ENCODE results near the gene KCNQ1. TPM values are rescaled to one million over a fixed set of nuclear protein-coding genes. Genes with fewer than 3 reads are reported as not detected.

KCNQ1 gene
- total RNA-seq, 1 experiment from 2014 or later: 2.5 TPM

DNA sequence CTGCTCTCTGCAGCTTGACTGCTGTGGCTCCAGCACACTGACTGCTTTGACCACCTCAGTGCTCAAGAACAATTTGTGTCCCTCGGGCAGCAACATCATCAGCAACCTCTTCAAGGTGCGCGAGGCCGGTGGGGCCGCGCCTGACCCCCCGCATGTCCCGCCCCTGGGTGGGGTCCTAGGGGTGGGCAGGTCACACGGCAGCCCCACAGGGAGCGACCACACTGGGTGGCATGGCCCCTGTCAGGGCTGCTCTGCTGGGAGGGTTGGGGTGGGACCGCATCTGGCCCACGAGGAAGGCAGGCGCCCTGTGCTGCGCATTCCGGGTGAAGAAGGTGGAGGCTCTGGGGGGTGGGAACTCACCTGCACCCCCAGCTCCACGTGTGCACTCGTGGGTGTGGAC is 49.0 kb upstream of the KCNQ1 start:
- DNase-seq (ENCODE audit: low spot score) (no peak), ATAC-seq (no peak)
- Mint-ChIP-seq H3K27ac (no peak overlapping the region), H3K4me1 (0 out of 2 replicates have a peak, but pooled peaks cover 2% of the 10 kb centered on the region), H3K9me3 (no peaks in the 10 kb centered on the region), H3K4me3 (no peak overlapping the region), H3K36me3 (peaks cover 9% of the 10 kb centered on the region), H3K27me3 (ENCODE audit: low read depth) (no peaks in the 10 kb centered on the region)
- CTCF ChIA-PET: no interaction called here
- no peak for TF ChIP-seq PRRX2 (CRISPR knock-in tag; IDR thresholded peaks at IDR 0.05)
- TF ChIP-seq, protein P1, sequence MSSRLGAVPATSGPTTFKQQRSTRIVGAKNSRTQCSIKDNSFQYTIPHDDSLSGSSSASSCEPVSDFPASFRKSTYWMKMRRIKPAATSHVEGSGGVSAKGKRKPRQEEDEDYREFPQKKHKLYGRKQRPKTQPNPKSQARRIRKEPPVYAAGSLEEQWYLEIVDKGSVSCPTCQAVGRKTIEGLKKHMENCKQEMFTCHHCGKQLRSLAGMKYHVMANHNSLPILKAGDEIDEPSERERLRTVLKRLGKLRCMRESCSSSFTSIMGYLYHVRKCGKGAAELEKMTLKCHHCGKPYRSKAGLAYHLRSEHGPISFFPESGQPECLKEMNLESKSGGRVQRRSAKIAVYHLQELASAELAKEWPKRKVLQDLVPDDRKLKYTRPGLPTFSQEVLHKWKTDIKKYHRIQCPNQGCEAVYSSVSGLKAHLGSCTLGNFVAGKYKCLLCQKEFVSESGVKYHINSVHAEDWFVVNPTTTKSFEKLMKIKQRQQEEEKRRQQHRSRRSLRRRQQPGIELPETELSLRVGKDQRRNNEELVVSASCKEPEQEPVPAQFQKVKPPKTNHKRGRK (CRISPR knock-in tag; IDR thresholded peaks at IDR 0.05; ENCODE audit: borderline replicate concordance): no peak
- no peak for TF ChIP-seq RORB (CRISPR knock-in tag; IDR thresholded peaks at IDR 0.05)
- TF ChIP-seq, protein P2, sequence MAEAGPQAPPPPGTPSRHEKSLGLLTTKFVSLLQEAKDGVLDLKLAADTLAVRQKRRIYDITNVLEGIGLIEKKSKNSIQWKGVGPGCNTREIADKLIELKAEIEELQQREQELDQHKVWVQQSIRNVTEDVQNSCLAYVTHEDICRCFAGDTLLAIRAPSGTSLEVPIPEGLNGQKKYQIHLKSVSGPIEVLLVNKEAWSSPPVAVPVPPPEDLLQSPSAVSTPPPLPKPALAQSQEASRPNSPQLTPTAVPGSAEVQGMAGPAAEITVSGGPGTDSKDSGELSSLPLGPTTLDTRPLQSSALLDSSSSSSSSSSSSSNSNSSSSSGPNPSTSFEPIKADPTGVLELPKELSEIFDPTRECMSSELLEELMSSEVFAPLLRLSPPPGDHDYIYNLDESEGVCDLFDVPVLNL (CRISPR knock-in tag; IDR thresholded peaks at IDR 0.05; ENCODE audit: borderline replicate concordance, low read depth): no peak
- TF ChIP-seq, protein P3, sequence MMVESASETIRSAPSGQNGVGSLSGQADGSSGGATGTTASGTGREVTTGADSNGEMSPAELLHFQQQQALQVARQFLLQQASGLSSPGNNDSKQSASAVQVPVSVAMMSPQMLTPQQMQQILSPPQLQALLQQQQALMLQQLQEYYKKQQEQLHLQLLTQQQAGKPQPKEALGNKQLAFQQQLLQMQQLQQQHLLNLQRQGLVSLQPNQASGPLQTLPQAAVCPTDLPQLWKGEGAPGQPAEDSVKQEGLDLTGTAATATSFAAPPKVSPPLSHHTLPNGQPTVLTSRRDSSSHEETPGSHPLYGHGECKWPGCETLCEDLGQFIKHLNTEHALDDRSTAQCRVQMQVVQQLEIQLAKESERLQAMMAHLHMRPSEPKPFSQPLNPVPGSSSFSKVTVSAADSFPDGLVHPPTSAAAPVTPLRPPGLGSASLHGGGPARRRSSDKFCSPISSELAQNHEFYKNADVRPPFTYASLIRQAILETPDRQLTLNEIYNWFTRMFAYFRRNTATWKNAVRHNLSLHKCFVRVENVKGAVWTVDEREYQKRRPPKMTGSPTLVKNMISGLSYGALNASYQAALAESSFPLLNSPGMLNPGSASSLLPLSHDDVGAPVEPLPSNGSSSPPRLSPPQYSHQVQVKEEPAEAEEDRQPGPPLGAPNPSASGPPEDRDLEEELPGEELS (CRISPR knock-in tag; IDR thresholded peaks at IDR 0.05): no peak
- TF ChIP-seq HMGA2 (CRISPR knock-in tag; IDR thresholded peaks at IDR 0.05): no peak
- no peak for TF ChIP-seq RELA (CRISPR knock-in tag; IDR thresholded peaks at IDR 0.05; ENCODE audit: borderline replicate concordance)
- TF ChIP-seq NR3C1 (CRISPR knock-in tag; conservative IDR thresholded peaks at IDR 0.05; ENCODE audit: low read depth): no peak
- no peak for TF ChIP-seq TEAD1 (CRISPR knock-in tag; IDR thresholded peaks at IDR 0.05)
- TF ChIP-seq TP53 (CRISPR knock-in tag; IDR thresholded peaks at IDR 0.05): no peak
- TF ChIP-seq SP1 (CRISPR knock-in tag; conservative IDR thresholded peaks at IDR 0.05): no peak
- no peak for TF ChIP-seq NR1H2 (CRISPR knock-in tag; IDR thresholded peaks at IDR 0.05)
- TF ChIP-seq ZNF317 (CRISPR knock-in tag; IDR thresholded peaks at IDR 0.05; ENCODE audit: borderline replicate concordance, low read depth): no peak
- TF ChIP-seq, protein P4, sequence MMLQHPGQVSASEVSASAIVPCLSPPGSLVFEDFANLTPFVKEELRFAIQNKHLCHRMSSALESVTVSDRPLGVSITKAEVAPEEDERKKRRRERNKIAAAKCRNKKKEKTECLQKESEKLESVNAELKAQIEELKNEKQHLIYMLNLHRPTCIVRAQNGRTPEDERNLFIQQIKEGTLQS (CRISPR knock-in tag; conservative IDR thresholded peaks at IDR 0.05): no peak
- TF ChIP-seq ZNF396 (CRISPR knock-in tag; IDR thresholded peaks at IDR 0.05; ENCODE audit: borderline replicate concordance): no peak
- TF ChIP-seq, protein P5, sequence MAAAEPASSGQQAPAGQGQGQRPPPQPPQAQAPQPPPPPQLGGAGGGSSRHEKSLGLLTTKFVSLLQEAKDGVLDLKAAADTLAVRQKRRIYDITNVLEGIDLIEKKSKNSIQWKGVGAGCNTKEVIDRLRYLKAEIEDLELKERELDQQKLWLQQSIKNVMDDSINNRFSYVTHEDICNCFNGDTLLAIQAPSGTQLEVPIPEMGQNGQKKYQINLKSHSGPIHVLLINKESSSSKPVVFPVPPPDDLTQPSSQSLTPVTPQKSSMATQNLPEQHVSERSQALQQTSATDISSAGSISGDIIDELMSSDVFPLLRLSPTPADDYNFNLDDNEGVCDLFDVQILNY (CRISPR knock-in tag; IDR thresholded peaks at IDR 0.05): no peak
- TF ChIP-seq, protein P6, sequence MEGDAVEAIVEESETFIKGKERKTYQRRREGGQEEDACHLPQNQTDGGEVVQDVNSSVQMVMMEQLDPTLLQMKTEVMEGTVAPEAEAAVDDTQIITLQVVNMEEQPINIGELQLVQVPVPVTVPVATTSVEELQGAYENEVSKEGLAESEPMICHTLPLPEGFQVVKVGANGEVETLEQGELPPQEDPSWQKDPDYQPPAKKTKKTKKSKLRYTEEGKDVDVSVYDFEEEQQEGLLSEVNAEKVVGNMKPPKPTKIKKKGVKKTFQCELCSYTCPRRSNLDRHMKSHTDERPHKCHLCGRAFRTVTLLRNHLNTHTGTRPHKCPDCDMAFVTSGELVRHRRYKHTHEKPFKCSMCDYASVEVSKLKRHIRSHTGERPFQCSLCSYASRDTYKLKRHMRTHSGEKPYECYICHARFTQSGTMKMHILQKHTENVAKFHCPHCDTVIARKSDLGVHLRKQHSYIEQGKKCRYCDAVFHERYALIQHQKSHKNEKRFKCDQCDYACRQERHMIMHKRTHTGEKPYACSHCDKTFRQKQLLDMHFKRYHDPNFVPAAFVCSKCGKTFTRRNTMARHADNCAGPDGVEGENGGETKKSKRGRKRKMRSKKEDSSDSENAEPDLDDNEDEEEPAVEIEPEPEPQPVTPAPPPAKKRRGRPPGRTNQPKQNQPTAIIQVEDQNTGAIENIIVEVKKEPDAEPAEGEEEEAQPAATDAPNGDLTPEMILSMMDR (IDR thresholded peaks at IDR 0.05): no peak
- POLR2A ChIA-PET: no interaction called here

DNA sequence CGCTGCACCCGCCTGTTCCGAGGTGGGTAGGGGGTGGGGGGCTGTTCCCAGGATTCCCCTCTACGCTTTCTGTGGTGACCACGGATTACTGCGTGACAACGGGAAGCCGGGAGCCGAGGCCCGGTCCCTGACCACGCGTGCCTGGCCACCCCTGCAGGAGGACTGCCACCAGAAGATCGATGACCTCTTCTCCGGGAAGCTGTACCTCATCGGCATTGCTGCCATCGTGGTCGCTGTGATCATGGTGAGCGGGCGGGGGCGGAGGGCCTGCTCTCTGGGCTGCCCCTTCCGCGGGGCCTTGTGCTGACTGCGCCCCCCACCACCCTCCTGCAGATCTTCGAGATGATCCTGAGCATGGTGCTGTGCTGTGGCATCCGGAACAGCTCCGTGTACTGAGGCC is 48.3 kb upstream of the KCNQ1 start:
- no peak overlapping the region for H3K27ac Mint-ChIP-seq
- POLR2A ChIA-PET: no interaction called here
- H3K9me3 Mint-ChIP-seq: no peaks in the 10 kb centered on the region
- TF ChIP-seq SMAD4 (CRISPR knock-in tag; IDR thresholded peaks at IDR 0.05): no peak
- no peak for TF ChIP-seq PRRX2 (CRISPR knock-in tag; IDR thresholded peaks at IDR 0.05)
- no peak for TF ChIP-seq GABPB1 (CRISPR knock-in tag; IDR thresholded peaks at IDR 0.05)
- no peak for ATAC-seq
- no peaks in the 10 kb centered on the region for H3K27me3 Mint-ChIP-seq (ENCODE audit: low read depth)
- DNase-seq (ENCODE audit: low spot score): no peak
- no peak overlapping the region for H3K4me3 Mint-ChIP-seq
- CTCF ChIA-PET: interaction anchor here (6.2 kb wide), 1 partner anchor 91 kb away, joined by 62 read pairs; no protein-coding TSS in a partner anchor
- H3K4me1 Mint-ChIP-seq: peaks cover 4% of the 10 kb centered on the region; the same call in 1 of the 2 replicates
- peaks cover 9% of the 10 kb centered on the region for H3K36me3 Mint-ChIP-seq

Data from WTC11 (cell line).